ENCODE data around the gene RPRD1A.

The RPRD1A gene

DNA sequence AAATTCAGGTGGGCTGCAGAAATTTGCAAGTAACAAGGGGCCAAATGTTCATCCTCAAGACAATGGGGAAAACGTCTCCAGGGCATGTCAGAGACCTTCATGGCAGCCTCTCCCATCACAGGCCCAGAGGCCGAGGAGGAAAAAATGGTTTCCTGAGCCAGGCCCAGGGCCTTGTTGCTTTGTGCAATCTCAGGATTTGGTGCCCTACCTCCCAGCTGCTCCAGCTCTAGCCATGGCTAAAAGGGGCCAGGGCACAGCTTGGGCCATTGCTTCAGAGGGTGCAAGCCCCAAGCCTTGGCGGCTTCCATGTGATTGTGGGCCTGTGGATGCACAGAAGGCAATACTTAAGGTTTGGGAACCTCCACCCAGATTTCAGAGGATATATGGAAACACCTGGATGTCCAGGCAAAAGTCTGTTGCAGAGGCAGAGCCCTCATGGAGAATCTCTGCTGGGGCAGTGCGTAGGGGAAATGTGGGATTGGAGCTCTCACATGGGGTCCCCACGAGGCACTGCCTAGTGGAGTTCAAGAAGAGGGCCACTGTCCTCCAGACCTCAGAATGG, 29.2 kb downstream of the RPRD1A start:
- in situ Hi-C loops (cut with MboI; ENCODE audit: low sequenced_read_pairs) = no loop called here

GRCh38 chr18:36035253-36035652, 32.1 kb downstream of the RPRD1A start:
- in situ Hi-C loops (cut with MboI; ENCODE audit: low sequenced_read_pairs) = no loop called here

DNA sequence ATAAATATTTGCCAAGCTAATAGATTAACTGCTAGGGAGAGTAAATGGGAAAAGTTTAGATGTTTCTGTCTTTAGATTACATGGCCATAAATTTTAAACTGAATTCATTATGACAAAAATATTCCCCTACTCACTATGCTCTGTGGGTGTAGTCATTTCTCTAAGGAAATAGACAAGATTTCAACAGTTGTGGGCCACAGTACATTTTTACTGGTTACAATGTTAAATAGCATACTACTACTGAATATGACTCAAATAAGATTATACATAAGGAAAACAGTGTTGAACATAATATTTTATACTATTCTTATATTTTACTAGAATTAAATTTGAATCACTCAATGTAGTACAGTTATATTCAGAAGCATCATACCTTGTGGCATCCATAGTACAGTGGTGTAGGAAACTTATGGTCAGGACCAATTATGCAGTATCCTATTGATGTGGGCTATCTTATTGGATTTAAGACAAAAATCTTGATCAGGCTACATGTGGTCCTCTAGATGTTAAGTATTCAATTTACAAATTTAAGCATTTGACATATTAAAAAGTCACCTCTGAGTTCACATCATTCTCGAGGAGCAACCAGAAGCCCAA, 33.0 kb downstream of the RPRD1A start:
- in situ Hi-C loops (cut with MboI; ENCODE audit: low sequenced_read_pairs) = no loop called here

DNA sequence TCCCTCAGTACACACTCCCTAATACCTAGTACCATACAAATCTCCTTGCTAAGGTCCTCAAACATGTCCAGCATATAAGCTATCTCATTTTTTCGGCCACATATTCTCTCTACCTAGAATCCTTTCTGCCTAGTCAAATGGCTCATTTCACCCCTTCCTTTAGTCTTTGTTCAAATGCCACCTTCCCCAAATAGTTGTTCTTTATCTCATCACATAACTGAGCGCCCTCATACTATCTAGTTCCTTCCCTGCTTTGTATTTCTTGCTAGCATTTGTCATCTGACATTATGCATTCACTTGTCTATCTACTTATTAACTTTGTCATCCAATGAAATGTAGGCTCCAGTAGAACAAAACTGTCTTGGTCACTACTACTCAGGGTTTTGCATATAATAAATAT, 35.5 kb downstream of the RPRD1A start:
- in situ Hi-C loops (cut with MboI; ENCODE audit: low sequenced_read_pairs) = no loop called here

GRCh38 chr18:36031407-36031806, 36.0 kb downstream of the RPRD1A start:
- in situ Hi-C loops (cut with MboI; ENCODE audit: low sequenced_read_pairs) = no loop called here

GRCh38 chr18:36028859-36029258, 38.5 kb downstream of the RPRD1A start:
- in situ Hi-C loops (cut with MboI; ENCODE audit: low sequenced_read_pairs) = loop anchor here (10.0 kb wide), 1 partner anchor 256 kb away; no protein-coding TSS in a partner anchor

DNA sequence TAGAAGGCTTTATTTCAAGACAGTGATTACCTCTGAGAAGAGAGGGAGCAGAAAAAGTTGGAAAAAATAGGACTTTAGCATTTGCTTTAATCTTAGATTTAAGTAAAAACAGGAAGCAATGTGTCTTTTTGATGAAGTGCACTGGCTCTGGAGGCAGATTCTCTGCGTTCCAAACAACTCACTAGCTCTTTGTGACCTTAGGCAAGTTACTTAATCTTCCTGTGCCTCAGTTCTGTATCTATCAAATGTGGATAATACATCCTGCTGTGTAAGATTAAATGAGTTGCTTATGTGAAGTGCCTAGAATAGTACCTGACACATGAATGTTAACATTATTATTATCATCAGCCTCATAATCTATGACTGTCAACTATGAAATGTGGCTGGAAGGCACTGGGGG, 42.3 kb downstream of the RPRD1A start:
- in situ Hi-C loops (cut with MboI; ENCODE audit: low sequenced_read_pairs) = loop anchor here (10.0 kb wide), 1 partner anchor 260 kb away; no protein-coding TSS in a partner anchor

GRCh38 chr18:36024241-36024640, 43.1 kb downstream of the RPRD1A start:
- in situ Hi-C loops (cut with MboI; ENCODE audit: low sequenced_read_pairs) = loop anchor here (10.0 kb wide), 1 partner anchor 261 kb away; no protein-coding TSS in a partner anchor

DNA sequence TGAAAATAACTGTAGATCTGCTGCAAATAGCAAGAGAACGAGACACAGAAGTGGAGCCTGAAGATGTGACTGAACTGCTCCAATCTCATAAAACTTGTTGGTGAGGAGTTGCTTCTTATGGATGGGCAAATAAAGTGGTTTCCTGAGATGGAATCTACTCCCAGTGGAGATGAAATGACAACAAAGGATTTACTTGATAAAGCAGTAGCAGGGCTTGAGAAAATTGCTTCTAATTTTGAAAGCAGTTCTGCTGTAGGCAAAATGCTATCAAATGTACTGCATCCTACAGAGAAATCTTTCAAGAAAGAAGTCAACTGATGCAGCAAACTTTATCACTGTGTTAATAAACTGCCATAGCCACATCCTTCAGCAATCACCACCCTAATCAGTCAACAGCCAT, 44.0 kb downstream of the RPRD1A start:
- in situ Hi-C loops (cut with MboI; ENCODE audit: low sequenced_read_pairs) = loop anchor here (10.0 kb wide), 1 partner anchor 261 kb away; no protein-coding TSS in a partner anchor

GRCh38 chr18:36020174-36020711, 47.1 kb downstream of the RPRD1A start:
- in situ Hi-C loops (cut with MboI; ENCODE audit: low sequenced_read_pairs) = loop anchor here (10.0 kb wide), 1 partner anchor 265 kb away; no protein-coding TSS in a partner anchor

- in situ Hi-C loops (cut with MboI; ENCODE audit: low sequenced_read_pairs) = no loop called here
These were observed 50.1 kb downstream of the RPRD1A start for GRCh38 chr18:36017232-36017631.

DNA sequence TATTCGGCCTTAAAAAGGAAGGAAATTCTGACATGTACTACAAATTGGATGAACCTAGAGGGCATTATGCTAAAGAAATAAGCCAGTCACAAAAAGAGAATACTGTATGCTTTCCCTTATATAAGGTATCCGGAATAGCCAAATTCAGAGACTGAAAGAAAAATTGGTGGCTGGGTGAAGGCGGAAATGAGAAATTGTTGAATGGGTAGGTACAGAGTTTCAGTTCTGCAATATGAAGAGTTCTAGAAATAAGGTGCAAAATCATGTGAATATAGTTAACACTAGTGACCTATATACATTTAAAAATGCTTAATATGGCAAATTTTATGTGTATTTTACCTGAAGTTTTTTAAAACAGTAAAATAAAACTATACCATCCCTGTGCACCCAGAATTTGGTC, 51.7 kb downstream of the RPRD1A start:
- in situ Hi-C loops (cut with MboI; ENCODE audit: low sequenced_read_pairs) = no loop called here

DNA sequence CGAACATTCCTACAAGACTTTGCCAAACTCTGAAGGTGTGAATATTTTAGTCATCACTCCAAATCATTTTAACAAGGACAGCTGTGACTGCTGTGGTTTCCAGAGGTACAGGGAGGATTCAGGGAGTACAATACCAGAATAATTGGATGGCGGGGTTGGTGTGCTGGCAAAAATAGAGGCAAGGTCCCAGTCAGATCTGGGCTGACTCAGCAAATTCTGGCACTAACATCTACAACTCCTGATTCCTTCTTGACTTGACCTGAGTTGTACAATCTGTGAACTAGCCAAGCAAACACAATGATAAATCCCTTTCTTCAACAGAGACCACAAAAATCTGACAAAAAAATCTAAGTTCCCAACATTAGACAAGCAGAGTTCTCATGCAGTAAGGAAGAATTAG, 54.5 kb downstream of the RPRD1A start:
- in situ Hi-C loops (cut with MboI; ENCODE audit: low sequenced_read_pairs) = no loop called here

- in situ Hi-C loops (cut with MboI; ENCODE audit: low sequenced_read_pairs) = no loop called here
These were observed 58.1 kb downstream of the RPRD1A start for GRCh38 chr18:36009214-36009613.

DNA sequence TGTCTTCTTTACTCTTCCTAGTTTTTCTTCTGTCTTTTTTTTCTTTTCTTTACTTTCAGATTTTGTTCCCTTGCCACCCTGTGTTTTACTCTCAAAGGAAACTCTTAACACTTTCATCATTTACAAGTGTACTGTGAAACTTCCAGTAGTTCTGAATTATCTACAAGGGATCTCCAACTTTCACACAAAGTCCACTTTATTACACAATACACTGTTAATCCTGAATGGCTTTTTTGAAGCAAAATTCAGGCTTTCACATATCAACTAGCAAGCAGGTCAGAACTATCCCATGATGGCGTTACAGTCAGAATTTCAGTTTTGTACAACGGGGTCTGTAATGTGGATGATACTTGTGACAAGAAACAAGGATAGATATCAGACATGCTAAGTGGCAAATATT, 60.4 kb downstream of the RPRD1A start:
- in situ Hi-C loops (cut with MboI; ENCODE audit: low sequenced_read_pairs) = no loop called here

DNA sequence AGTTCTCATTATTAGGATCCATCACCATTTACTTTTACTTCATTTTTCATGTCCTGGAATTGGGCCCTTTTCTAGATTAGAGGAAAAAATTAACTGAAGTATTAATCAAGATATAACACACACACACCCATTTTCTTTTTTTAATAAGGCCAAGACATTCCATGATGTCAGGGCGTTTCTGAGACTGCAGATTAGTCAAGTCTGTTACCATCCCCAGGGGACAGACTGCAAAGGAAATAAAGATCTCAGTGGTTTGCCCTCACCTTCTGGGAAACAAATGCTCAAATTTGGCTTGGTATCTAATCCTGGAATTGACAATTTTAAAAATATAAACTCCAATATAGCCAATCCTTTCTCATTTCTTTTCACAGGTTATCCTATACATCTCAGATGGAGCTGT, 67.4 kb downstream of the RPRD1A start:
- in situ Hi-C loops (cut with MboI; ENCODE audit: low sequenced_read_pairs) = no loop called here

- in situ Hi-C loops (cut with MboI; ENCODE audit: low sequenced_read_pairs) = no loop called here
These were observed 68.4 kb downstream of the RPRD1A start for GRCh38 chr18:35998967-35999366.

- in situ Hi-C loops (cut with MboI; ENCODE audit: low sequenced_read_pairs) = no loop called here
These were observed 74.3 kb downstream of the RPRD1A start for GRCh38 chr18:35993013-35993412.

DNA sequence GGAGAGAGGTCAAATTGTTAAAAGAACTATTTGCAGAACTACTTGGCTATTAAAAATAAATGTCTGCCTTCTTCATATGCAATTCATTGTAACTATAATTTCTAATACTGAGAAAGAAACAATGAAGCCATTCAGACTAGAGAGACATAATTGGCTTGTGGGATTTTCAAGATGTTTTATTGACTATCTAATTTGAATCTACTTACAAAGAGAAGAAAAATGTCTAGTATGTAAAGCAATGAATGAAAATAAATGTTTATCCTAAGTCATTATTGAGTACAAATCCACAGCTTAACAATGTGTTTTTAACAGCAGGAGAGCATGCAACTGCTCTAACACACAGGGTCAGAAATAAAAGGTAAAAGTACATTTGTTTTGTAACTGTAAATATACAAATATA, 75.7 kb downstream of the RPRD1A start:
- in situ Hi-C loops (cut with MboI; ENCODE audit: low sequenced_read_pairs) = no loop called here

DNA sequence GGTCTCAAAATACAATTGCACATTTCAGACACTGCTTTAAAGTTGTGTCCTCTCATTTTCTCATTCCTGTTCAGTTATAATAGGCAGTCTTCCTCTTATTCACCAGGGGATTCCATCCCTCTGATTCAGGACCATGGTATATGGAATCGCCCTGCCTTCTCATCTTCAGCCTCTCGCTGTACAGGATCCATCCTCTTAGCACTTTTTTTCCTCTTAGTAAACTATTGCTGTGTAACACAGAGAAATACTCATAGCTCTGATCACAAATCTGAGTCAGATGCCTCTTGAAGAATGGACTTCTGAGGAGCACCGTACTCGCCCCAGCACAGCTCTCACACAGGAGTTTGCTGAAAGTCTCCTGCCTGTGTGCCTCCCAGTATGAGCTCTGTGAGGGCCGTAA, 83.5 kb downstream of the RPRD1A start:
- in situ Hi-C loops (cut with MboI; ENCODE audit: low sequenced_read_pairs) = no loop called here

DNA sequence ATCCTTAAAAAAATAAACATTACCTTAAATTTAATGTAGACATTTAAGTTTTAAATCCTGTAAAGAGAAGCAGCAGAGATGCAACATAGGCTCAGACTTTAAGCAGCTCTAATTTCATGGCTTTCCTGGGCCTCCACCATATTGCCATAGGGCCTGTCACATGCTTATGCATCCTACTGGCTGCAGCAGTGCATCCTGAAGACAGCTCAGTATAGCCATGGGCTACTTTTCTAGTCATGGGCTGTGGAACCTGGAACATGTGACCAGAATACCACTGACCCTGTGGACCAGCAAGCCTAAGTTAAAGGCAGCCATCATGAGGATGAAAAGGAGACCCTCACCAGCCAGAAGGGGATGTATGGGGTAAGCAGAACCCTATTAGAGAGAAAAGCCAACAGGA, 84.2 kb downstream of the RPRD1A start:
- in situ Hi-C loops (cut with MboI; ENCODE audit: low sequenced_read_pairs) = no loop called here

DNA sequence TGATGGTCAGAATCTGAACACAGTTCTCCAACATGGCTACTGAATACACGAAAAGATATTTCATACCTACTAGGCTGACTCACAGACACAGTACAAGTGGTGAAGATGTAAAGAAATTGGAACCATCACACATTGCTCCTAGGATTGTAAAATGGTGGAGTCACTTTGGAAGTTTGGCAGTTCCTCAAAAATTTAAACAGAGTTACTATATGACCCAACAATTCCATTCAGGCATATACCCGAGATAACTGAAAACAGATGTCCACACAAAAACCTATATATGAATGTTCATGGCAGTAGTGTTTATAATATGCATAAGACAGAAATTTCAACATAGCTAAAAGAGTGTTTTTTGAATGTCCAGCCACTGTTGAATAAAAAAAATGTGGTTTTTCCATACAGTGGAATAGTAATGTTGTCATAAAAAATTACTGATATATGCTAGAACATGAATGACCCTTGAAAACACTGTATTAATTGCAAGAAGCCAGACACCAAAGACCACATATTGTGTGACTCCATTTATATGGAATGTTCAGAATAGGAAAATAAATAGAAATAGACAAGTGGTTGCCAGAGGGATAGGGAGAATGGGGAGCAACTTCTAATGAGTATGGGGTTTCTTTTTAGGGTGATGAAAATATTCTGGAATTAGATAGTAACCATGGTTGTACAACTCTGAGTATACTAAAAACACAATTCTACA, 84.8 kb downstream of the RPRD1A start:
- in situ Hi-C loops (cut with MboI; ENCODE audit: low sequenced_read_pairs) = no loop called here

All from HL-60/S4 (cell line).